Astrocyte of the cerebellum (primary cell): ENCODE results near the gene STX8.

Source experiments
- DNase-seq: peaks from one replicate; pipeline ENCODE4 v3.0.0-alpha.2; 2011; ENCODE audit warnings: low read depth
- H3K4me3 ChIP-seq: 2 replicates; pipeline ENCODE4 v1.5.1; 2011; ENCODE audit warnings: mild to moderate bottlenecking, low read depth, low read length, moderate library complexity
- in situ Hi-C: cut with HindIII; loops from 2 replicates; pipeline ENCODE4 v1.10.0; 2017; ENCODE audit warnings: low sequenced_read_pairs
- TF ChIP-seq, protein P1 (sequence below): IDR thresholded peaks from 2 replicates; pipeline ENCODE4 v1.5.1; 2012; ENCODE audit warnings: low read length, low read depth, moderate library complexity, mild to moderate bottlenecking; ENCODE audit errors: missing control alignments

The STX8 gene

DNA sequence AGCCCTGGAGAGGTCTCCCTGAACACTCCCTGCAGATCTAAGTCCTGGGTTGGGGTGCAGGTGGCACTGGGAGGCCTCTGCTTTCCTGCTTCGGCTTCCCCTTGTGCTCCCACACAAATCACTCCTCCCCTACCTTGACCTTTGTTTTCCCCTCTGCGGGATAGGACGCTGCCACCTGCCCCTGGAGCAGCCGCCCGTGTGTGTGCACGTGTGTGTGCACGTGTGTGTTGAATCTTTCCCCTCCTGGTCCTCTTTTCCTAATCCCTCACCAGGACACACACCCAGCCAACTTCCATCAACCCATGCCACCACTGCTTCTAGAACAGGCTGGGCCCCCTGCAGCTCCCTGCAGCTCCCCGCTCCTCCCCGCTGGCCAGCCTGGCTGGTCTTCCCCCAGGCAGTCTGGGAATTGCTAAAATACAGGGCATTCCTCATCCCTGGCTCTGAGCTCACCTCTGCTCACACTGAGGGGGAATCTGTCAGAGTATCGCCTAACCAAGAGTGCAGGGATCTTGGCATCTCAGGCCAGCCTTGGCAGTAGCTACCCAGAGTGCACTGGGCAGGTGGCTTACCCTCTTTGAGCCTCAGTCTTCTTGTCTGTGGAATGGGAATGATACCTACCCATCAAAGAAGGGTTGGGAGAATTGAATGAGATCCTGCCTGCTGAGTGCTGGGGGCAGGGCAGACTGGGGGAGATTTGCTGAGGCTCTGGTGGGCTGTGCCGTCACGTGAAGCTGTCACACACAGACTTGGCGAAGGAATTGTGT, 355.8 kb downstream of the STX8 start:
- in situ Hi-C loops, result no loop called here
- no peak for DNase-seq
- H3K4me3 ChIP-seq, result no peak overlapping the region
- TF ChIP-seq, protein P1, sequence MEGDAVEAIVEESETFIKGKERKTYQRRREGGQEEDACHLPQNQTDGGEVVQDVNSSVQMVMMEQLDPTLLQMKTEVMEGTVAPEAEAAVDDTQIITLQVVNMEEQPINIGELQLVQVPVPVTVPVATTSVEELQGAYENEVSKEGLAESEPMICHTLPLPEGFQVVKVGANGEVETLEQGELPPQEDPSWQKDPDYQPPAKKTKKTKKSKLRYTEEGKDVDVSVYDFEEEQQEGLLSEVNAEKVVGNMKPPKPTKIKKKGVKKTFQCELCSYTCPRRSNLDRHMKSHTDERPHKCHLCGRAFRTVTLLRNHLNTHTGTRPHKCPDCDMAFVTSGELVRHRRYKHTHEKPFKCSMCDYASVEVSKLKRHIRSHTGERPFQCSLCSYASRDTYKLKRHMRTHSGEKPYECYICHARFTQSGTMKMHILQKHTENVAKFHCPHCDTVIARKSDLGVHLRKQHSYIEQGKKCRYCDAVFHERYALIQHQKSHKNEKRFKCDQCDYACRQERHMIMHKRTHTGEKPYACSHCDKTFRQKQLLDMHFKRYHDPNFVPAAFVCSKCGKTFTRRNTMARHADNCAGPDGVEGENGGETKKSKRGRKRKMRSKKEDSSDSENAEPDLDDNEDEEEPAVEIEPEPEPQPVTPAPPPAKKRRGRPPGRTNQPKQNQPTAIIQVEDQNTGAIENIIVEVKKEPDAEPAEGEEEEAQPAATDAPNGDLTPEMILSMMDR, result no peak

DNA sequence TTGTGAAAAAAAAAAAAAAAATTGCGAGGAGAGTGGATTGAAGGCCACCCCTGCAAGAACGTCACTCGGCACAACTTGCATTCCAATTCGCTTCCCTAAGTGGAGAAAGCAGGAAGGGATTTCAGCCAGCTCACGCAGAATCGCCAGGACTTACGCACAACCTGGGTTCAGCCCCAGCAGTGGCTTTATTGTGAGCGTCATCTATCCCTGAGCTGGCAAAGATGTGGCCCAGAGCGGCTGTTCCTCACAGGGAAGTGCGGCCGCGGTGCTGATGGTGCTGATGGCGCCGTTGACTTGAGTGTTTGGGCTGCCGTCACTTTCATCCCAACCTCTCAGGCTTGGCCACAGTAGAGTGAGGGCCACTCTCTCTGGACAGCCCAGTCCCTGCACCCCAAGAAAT, 356.7 kb downstream of the STX8 start:
- in situ Hi-C loops, result no loop called here
- no peak overlapping the region for H3K4me3 ChIP-seq
- no peak for DNase-seq
- TF ChIP-seq, protein P1, result no peak

DNA sequence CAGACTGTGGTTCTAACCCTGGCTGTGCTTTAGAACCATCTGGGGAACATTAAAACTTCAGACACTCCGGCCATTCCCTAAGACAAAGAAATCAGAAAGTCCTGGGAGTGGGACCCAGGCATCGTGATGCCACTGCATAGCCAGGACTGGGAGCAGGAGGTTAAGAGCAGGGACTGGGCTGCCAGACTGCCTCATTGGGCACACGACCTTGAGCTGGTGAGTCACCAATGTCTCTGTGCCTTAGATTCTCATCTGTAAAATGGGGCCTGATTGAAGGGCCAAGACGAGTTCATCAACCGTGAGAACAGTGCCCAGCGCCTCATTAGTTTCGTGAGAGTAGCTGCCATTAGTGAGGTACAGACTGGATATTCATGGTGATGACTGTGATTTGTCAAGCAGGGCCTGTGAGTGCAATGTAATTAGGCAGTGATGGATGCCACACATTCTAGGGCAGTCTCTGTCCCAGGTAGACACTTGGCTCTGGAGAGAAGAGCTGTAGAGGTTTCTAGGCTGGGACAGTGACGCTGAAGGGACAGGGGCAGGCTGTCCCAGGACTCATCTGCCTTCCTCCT, 357.5 kb downstream of the STX8 start:
- in situ Hi-C loops, result no loop called here
- TF ChIP-seq, protein P1, result no peak
- no peak for DNase-seq
- no peak overlapping the region for H3K4me3 ChIP-seq

DNA sequence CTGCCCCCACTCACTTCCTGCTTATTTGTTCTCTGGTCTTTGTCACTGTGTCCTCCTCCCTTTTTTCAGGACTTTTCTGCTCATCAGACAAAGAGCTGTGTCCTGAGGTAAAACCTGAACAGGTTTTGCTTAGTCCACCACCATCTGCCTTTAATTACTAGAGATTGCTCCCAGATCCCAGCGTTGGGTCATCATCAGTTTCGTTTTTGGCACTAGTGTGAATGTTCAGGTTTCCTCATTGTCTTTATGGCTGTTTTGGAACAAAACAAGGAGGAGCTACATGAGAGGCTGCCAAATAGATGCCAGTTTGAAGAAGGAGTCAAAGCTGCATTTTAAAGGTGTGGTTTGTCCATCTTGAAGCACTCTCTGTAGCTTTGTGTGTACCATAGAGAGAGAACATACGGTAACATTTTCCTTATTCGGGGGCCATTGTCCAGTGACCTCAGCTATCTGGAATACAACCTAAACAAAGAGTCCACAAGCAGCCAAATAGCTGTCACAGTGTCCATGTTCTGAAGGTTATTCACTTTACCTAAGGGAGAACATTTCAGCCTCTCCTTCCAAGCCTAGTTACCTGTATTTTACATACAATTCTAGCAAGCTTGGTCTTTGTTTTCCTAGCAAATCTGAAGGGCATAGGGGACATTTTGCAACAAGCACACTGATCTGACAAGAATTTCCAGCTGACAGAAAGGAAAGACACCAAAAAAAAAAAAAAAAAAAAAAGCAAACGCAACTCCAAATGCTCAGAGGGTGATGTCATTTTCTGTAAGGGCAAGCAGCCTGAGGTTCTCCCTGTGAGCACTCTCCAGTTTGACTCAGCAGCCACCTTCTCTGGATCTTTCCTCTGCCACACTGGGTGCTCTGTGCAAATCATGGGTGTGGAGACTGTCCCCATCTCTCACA, 358.2 kb downstream of the STX8 start:
- in situ Hi-C loops, result no loop called here
- H3K4me3 ChIP-seq, result no peak overlapping the region
- TF ChIP-seq, protein P1, result no peak
- no peak for DNase-seq

DNA sequence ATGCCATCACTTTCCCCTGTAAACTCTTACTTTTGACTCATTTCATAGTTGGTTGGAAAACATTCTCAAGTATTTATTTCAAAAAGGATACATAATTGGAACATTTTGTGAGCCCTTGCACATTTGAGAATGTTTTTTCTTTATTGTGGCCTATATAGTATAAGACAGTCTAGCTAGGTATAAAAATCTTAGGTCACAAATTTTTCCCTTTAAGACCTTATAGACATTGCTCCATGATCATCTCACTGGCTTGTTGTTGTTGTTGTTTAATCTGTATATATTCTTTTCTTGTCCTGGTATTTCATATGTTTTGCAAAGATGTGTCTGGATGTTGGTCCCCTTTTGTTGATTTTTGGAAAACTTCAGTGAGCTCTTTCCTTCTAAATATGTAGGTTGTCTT, 360.2 kb downstream of the STX8 start:
- no peak overlapping the region for H3K4me3 ChIP-seq
- in situ Hi-C loops, result no loop called here
- TF ChIP-seq, protein P1, result no peak
- DNase-seq, result no peak

DNA sequence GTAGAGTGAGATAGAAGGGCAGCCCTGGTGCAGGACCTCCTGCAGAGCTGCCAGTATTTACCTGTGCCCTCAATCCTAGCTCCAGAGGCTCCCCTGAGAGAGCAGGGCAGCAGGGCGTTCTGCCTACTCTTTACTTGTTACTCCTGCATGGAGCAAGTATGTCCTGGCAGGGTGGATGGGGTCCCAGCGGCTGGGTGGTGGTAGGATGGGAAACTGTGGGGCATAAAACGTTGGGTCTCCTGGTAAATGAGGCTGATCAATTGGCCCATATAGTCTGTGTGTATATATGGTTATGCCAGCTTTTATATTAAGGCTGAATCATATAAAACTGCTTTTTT, 362.3 kb downstream of the STX8 start:
- H3K4me3 ChIP-seq, result no peak overlapping the region
- TF ChIP-seq, protein P1, result no peak
- no peak for DNase-seq
- in situ Hi-C loops, result no loop called here
